Measurements from ENCODE around the gene SLC17A1. TPM values are rescaled to one million over a fixed set of nuclear protein-coding genes. Genes with fewer than 3 reads are reported as not detected.

The SLC17A1 gene, protein sequence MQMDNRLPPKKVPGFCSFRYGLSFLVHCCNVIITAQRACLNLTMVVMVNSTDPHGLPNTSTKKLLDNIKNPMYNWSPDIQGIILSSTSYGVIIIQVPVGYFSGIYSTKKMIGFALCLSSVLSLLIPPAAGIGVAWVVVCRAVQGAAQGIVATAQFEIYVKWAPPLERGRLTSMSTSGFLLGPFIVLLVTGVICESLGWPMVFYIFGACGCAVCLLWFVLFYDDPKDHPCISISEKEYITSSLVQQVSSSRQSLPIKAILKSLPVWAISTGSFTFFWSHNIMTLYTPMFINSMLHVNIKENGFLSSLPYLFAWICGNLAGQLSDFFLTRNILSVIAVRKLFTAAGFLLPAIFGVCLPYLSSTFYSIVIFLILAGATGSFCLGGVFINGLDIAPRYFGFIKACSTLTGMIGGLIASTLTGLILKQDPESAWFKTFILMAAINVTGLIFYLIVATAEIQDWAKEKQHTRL
- total RNA-seq = not detected in 2 replicates
- not detected in 2 replicates for polyA plus RNA-seq
- polyA plus RNA-seq (2012) = not detected in 2 replicates
- polyA minus RNA-seq (ENCODE audit: low replicate concordance) = not detected in 2 replicates

GRCh38 chr6:25831532-25832306, at the start of gene SLC17A1:
Gene SLC17A1, minus strand, starts transcription at chr6:25832052. Its CDS starts 1,495 bp downstream, at chr6:25830557.
- no peaks in the 10 kb centered on the region for H3K79me2 ChIP-seq (ENCODE audit: control insufficient read depth, insufficient read depth, low read length)
- H4K20me1 ChIP-seq (ENCODE audit: control insufficient read depth, extremely low read depth, insufficient read depth, low read length) = no peaks in the 10 kb centered on the region
- H3K27ac ChIP-seq (ENCODE audit: insufficient read depth, low read length) = no peak within 1 kb of the TSS
- no peaks in the 10 kb centered on the region for H3K36me3 ChIP-seq (ENCODE audit: control insufficient read depth, insufficient read depth, low read length)
- H3K27me3 ChIP-seq (ENCODE audit: control insufficient read depth, insufficient read depth, low read length) = no peaks in the 10 kb centered on the region
- no peak within 1 kb of the TSS for H3K9ac ChIP-seq (ENCODE audit: insufficient read depth, low read length)
- H3K4me2 ChIP-seq (ENCODE audit: extremely low read depth, insufficient read depth, low read length) = no peak within 1 kb of the TSS
- no peaks in the 10 kb centered on the region for H3K4me1 ChIP-seq (ENCODE audit: control insufficient read depth, extremely low read depth, insufficient read depth, low read length)
- no peak for DNase-seq (ENCODE audit: low read depth in 2 of 2)
- TF ChIP-seq, protein P1, sequence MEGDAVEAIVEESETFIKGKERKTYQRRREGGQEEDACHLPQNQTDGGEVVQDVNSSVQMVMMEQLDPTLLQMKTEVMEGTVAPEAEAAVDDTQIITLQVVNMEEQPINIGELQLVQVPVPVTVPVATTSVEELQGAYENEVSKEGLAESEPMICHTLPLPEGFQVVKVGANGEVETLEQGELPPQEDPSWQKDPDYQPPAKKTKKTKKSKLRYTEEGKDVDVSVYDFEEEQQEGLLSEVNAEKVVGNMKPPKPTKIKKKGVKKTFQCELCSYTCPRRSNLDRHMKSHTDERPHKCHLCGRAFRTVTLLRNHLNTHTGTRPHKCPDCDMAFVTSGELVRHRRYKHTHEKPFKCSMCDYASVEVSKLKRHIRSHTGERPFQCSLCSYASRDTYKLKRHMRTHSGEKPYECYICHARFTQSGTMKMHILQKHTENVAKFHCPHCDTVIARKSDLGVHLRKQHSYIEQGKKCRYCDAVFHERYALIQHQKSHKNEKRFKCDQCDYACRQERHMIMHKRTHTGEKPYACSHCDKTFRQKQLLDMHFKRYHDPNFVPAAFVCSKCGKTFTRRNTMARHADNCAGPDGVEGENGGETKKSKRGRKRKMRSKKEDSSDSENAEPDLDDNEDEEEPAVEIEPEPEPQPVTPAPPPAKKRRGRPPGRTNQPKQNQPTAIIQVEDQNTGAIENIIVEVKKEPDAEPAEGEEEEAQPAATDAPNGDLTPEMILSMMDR (conservative IDR thresholded peaks at IDR 0.05 in 1 of 2, IDR thresholded peaks at IDR 0.05 in 1 of 2; ENCODE audit: low read depth in 1 of 2, low read length in 2 of 2) = no peak
- TF ChIP-seq EZH2 (IDR thresholded peaks at IDR 0.05; ENCODE audit: low read length, missing control alignments) = no peak
- no peak within 1 kb of the TSS for H2AFZ ChIP-seq (ENCODE audit: low read length)
- H3K9me3 ChIP-seq (ENCODE audit: control insufficient read depth, insufficient read depth, low read depth, low read length) = no peaks in the 10 kb centered on the region
- H3K4me3 ChIP-seq (replicated peaks in 1 of 4; ENCODE audit: control extremely low read depth in 1 of 4, insufficient read depth in 1 of 4, low read depth in 3 of 4, low read length in 4 of 4) = no peak within 1 kb of the TSS

DNA sequence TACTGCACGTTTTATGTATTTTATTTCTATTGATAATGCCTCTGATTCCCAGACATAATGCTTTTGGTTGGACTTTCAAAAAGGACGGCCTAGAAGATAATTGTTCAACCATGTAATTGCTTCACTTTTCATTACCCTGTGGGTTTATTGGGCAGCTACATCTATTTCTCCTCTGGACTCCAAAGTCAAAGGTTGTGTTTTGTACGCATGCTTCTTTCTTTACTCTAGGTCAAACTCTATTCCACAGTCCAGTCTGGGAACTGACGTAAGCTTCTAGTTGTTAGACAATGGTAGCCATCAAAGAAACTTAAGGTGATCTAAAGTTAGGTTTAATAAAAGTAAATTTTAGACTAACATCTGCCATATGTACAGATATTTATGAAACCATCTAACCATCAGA, 48.7 kb upstream of the SLC17A1 start:
- Histone ChIP-seq H3K4me3 (replicated peaks in 1 of 4; ENCODE audit: control extremely low read depth in 1 of 4, insufficient read depth in 1 of 4, low read depth in 3 of 4, low read length in 4 of 4) (no peak overlapping the region), H3K9me3 (ENCODE audit: control insufficient read depth, insufficient read depth, low read depth, low read length) (no peaks in the 10 kb centered on the region), H3K9ac (ENCODE audit: insufficient read depth, low read length) (no peak overlapping the region), H3K27ac (ENCODE audit: insufficient read depth, low read length) (no peak overlapping the region), H2AFZ (ENCODE audit: low read length) (no peak overlapping the region), H3K4me2 (ENCODE audit: extremely low read depth, insufficient read depth, low read length) (no peak overlapping the region), H3K4me1 (ENCODE audit: control insufficient read depth, extremely low read depth, insufficient read depth, low read length) (no peaks in the 10 kb centered on the region), H4K20me1 (ENCODE audit: control insufficient read depth, extremely low read depth, insufficient read depth, low read length) (no peaks in the 10 kb centered on the region), H3K36me3 (ENCODE audit: control insufficient read depth, insufficient read depth, low read length) (no peaks in the 10 kb centered on the region), H3K79me2 (ENCODE audit: control insufficient read depth, insufficient read depth, low read length) (no peaks in the 10 kb centered on the region), H3K27me3 (ENCODE audit: control insufficient read depth, insufficient read depth, low read length) (peaks cover 4% of the 10 kb centered on the region)
- no peak for DNase-seq (ENCODE audit: low read depth in 2 of 2)
- TF ChIP-seq, protein P1 (conservative IDR thresholded peaks at IDR 0.05 in 1 of 2, IDR thresholded peaks at IDR 0.05 in 1 of 2; ENCODE audit: low read depth in 1 of 2, low read length in 2 of 2) = no peak
- no peak for TF ChIP-seq EZH2 (IDR thresholded peaks at IDR 0.05; ENCODE audit: low read length, missing control alignments)

DNA sequence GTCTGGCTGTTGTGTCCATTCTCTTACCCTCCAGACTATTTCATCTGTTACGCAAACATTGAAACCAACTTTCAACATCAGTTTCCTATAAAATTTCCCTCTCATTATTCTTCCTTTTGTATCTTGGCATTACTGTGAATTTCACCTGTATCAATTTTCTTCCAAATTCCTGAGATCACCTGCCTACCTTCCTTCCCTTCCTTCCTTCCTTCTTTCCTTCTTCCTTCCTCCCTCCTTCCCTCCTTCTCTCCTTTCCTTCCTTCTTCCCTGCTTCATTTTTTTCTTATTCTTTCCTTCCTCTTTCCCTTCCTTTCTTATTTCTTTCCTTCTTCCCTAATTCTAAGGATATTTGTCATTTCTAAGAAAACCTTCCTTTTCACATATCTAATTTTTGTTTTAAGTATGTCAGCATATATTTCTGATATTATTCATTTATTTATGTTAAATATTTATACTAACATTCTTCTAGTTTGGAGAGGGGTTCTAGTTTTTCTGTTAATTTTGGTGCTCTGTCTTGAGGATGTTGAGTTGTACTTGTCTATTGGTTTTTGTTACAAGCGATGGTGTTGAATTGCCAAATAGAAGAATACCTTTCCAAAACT, 47.0 kb upstream of the SLC17A1 start:
- H3K27ac ChIP-seq (ENCODE audit: insufficient read depth, low read length) = no peak overlapping the region
- TF ChIP-seq, protein P1 (conservative IDR thresholded peaks at IDR 0.05 in 1 of 2, IDR thresholded peaks at IDR 0.05 in 1 of 2; ENCODE audit: low read depth in 1 of 2, low read length in 2 of 2) = no peak
- no peak for TF ChIP-seq EZH2 (IDR thresholded peaks at IDR 0.05; ENCODE audit: low read length, missing control alignments)
- no peaks in the 10 kb centered on the region for H3K4me1 ChIP-seq (ENCODE audit: control insufficient read depth, extremely low read depth, insufficient read depth, low read length)
- no peak for DNase-seq (ENCODE audit: low read depth in 2 of 2)
- no peaks in the 10 kb centered on the region for H4K20me1 ChIP-seq (ENCODE audit: control insufficient read depth, extremely low read depth, insufficient read depth, low read length)
- no peak overlapping the region for H3K4me2 ChIP-seq (ENCODE audit: extremely low read depth, insufficient read depth, low read length)
- no peaks in the 10 kb centered on the region for H3K36me3 ChIP-seq (ENCODE audit: control insufficient read depth, insufficient read depth, low read length)
- peaks cover 4% of the 10 kb centered on the region for H3K27me3 ChIP-seq (ENCODE audit: control insufficient read depth, insufficient read depth, low read length)
- H3K9ac ChIP-seq (ENCODE audit: insufficient read depth, low read length) = no peak overlapping the region
- no peaks in the 10 kb centered on the region for H3K9me3 ChIP-seq (ENCODE audit: control insufficient read depth, insufficient read depth, low read depth, low read length)
- H2AFZ ChIP-seq (ENCODE audit: low read length) = no peak overlapping the region
- no peak overlapping the region for H3K4me3 ChIP-seq (replicated peaks in 1 of 4; ENCODE audit: control extremely low read depth in 1 of 4, insufficient read depth in 1 of 4, low read depth in 3 of 4, low read length in 4 of 4)
- H3K79me2 ChIP-seq (ENCODE audit: control insufficient read depth, insufficient read depth, low read length) = no peaks in the 10 kb centered on the region
